MM.1S (cell line): Measurements from ENCODE around the gene OSBPL2.

Experiments
- DNase-seq: peaks from one replicate; pipeline ENCODE4 v3.0.0-alpha.2; 2015
- H2AFZ ChIP-seq: fragments of 300-600 bp; sonication (generic); 2 replicates; pipeline ENCODE4 v1.6.0; 2016; ENCODE audit warnings: antibody characterized with exemption, low read length
- H3F3A ChIP-seq: fragments of 300-600 bp; sonication (generic); 2 replicates; pipeline ENCODE4 v1.6.1; 2016; ENCODE audit warnings: mild to moderate bottlenecking, antibody characterized with exemption, low read length, moderate library complexity, mixed read lengths; ENCODE audit not compliant: insufficient read depth
- H3K27ac ChIP-seq: fragments of 300-600 bp; sonication (generic); 2 replicates; pipeline ENCODE4 v1.5.1; 2016; ENCODE audit warnings: mild to moderate bottlenecking, low read length
- H3K27me3 ChIP-seq: fragments of 300-600 bp; sonication (generic); replicated peaks from 2 replicates; pipeline ENCODE4 v1.6.0; 2016; ENCODE audit warnings: low read length; ENCODE audit not compliant: insufficient read depth
- H3K36me3 ChIP-seq: fragments of 300-600 bp; sonication (generic); replicated peaks from 2 replicates; pipeline ENCODE4 v1.6.1; 2016; ENCODE audit warnings: mild to moderate bottlenecking, low read length, mixed read lengths; ENCODE audit not compliant: insufficient read depth
- H3K4me1 ChIP-seq: fragments of 300-600 bp; sonication (generic); 2 replicates; pipeline ENCODE4 v1.6.1; 2016; ENCODE audit warnings: low read length, mixed read lengths
- H3K4me2 ChIP-seq: fragments of 300-600 bp; sonication (generic); 2 replicates; pipeline ENCODE4 v1.6.0; 2016; ENCODE audit warnings: low read depth, low read length
- H3K4me3 ChIP-seq: fragments of 300-600 bp; sonication (generic); 2 replicates; pipeline ENCODE4 v1.5.1; 2016; ENCODE audit warnings: low read length, mixed read lengths
- H3K79me2 ChIP-seq: fragments of 300-600 bp; sonication (generic); 2 replicates; pipeline ENCODE4 v1.6.1; 2016; ENCODE audit warnings: mixed run types, low read length, mixed read lengths
- H3K9ac ChIP-seq: fragments of 300-600 bp; sonication (generic); 2 replicates; pipeline ENCODE4 v1.6.1; 2016; ENCODE audit warnings: low read length, mixed read lengths
- H3K9me2 ChIP-seq: fragments of 300-600 bp; sonication (generic); replicated peaks from 2 replicates; pipeline ENCODE4 v1.6.1; 2016; ENCODE audit warnings: mild to moderate bottlenecking, low read length, mixed read lengths; ENCODE audit not compliant: insufficient read depth
- H3K9me3 ChIP-seq: fragments of 300-600 bp; sonication (generic); replicated peaks from 2 replicates; pipeline ENCODE4 v1.6.1; 2016; ENCODE audit warnings: mild to moderate bottlenecking, low read length, mixed read lengths; ENCODE audit not compliant: insufficient read depth
- H4K20me1 ChIP-seq: fragments of 300-600 bp; sonication (generic); 2 replicates; pipeline ENCODE4 v1.6.1; 2016; ENCODE audit warnings: mild to moderate bottlenecking, low read length, moderate library complexity, mixed read lengths; ENCODE audit not compliant: insufficient read depth
- EZH2 ChIP-seq: fragments of 300-600 bp; sonication (generic); optimal IDR thresholded peaks from 2 replicates; pipeline ENCODE3; 2017; ENCODE audit warnings: low read depth, mild to moderate bottlenecking, antibody characterized with exemption, low read length, mixed read lengths
- EZH2phosphoT487 ChIP-seq: fragments of 300-600 bp; sonication (generic); IDR thresholded peaks from 2 replicates; pipeline ENCODE4 v1.6.1; 2018; ENCODE audit warnings: antibody characterized with exemption, low read length
- TF ChIP-seq, protein P1 (sequence below): fragments of 300-600 bp; sonication (generic); IDR thresholded peaks from 2 replicates; pipeline ENCODE4 v1.5.1; 2016; ENCODE audit warnings: antibody characterized with exemption, low read length, mixed read lengths

OSBPL2 gene

DNA sequence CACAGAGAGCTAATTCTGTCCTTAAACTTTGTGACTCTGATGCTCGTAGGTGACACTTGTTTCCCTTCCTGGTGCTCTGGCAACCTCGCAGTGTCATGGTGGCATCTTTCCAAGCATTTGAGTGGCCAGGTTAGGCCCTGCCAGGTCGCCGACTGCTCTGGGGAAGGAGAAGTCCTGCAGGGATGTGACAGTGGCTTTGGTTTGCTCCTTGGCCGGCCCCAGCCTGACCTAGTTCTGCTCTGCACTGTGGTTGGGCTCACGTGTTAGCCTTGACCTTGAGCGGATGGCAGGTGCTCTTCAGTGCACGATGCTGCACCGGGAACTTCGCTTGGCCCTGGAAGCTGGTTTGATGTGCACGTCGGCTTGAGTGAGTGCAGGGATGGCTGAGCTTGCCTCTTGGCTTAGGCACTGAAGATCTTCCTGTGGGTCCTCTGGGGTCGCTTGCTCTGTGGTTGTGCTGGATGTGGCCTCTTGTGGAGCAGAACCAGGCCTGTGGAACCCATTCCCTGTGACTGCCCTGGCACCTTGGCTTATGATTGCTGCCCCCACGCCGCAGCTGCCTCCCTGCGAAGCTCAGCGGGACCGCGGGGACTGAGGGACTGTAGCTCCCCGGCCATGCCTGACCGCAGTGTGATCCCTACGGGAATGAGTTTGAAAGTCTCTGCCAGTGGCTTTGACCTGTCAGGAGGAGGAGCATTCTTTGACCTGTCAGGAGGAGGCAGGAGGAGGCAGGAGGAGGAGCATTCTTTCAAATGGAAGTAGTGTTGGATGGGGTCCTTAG lies 8.7 kb downstream of the OSBPL2 start:
- H3K9ac ChIP-seq, result no peak overlapping the region
- H3K9me3 ChIP-seq, result no peaks in the 10 kb centered on the region
- no peaks in the 10 kb centered on the region for H3K27me3 ChIP-seq
- no peak for DNase-seq
- no peaks in the 10 kb centered on the region for H3K36me3 ChIP-seq
- H3K79me2 ChIP-seq, result peaks cover 65% of the 10 kb centered on the region
- H3K4me3 ChIP-seq, result no peak overlapping the region
- no peak overlapping the region for H3K27ac ChIP-seq
- no peaks in the 10 kb centered on the region for H4K20me1 ChIP-seq
- H3K9me2 ChIP-seq, result no peaks in the 10 kb centered on the region
- no peaks in the 10 kb centered on the region for H3K4me1 ChIP-seq
- TF ChIP-seq, protein P1, sequence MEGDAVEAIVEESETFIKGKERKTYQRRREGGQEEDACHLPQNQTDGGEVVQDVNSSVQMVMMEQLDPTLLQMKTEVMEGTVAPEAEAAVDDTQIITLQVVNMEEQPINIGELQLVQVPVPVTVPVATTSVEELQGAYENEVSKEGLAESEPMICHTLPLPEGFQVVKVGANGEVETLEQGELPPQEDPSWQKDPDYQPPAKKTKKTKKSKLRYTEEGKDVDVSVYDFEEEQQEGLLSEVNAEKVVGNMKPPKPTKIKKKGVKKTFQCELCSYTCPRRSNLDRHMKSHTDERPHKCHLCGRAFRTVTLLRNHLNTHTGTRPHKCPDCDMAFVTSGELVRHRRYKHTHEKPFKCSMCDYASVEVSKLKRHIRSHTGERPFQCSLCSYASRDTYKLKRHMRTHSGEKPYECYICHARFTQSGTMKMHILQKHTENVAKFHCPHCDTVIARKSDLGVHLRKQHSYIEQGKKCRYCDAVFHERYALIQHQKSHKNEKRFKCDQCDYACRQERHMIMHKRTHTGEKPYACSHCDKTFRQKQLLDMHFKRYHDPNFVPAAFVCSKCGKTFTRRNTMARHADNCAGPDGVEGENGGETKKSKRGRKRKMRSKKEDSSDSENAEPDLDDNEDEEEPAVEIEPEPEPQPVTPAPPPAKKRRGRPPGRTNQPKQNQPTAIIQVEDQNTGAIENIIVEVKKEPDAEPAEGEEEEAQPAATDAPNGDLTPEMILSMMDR, result no peak
- TF ChIP-seq EZH2phosphoT487 (no peak), EZH2 (no peak)
- no peaks in the 10 kb centered on the region for H3F3A ChIP-seq
- no peak overlapping the region for H2AFZ ChIP-seq
- no peak overlapping the region for H3K4me2 ChIP-seq

DNA sequence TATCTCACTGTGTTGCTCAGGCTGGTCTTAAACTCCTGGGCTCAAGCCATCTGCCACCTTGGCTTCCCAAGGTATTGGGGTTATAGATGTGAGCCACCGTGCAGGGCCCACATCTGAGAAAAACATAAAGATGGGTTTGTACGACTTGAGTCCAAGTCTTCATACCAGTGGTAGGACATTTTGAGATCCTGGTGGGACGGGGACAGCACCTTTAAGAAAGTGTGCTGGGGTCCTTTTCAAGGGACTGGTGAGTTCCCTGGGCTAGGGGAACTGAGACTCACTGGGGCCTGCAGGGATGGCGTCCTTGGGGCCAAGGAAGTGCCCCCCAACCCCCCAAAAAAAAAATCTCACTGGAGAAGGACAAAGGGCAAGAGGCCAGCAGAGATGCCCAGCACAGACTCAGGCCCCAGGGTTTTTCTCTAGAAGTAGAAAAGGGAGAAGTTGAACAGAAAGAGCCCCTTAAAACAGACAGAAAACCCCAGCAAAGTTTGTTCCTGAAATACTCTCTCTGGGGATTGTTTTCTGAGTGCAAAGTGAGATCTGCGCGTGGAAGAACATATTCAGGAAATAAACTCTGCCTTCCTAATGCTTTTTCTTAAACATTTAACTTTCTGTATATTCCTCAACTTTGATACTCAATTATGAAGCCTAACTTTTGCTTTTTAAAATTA lies 10.7 kb downstream of the OSBPL2 start:
- Histone ChIP-seq H4K20me1 (no peaks in the 10 kb centered on the region), H3K4me2 (no peak overlapping the region), H3K9ac (no peak overlapping the region), H2AFZ (no peak overlapping the region), H3K27ac (no peak overlapping the region), H3F3A (no peaks in the 10 kb centered on the region), H3K36me3 (no peaks in the 10 kb centered on the region), H3K9me3 (no peaks in the 10 kb centered on the region), H3K4me3 (no peak overlapping the region), H3K27me3 (no peaks in the 10 kb centered on the region), H3K4me1 (no peaks in the 10 kb centered on the region), H3K79me2 (peaks cover 55% of the 10 kb centered on the region), H3K9me2 (no peaks in the 10 kb centered on the region)
- no peak for DNase-seq
- no peak for TF ChIP-seq EZH2phosphoT487

DNA sequence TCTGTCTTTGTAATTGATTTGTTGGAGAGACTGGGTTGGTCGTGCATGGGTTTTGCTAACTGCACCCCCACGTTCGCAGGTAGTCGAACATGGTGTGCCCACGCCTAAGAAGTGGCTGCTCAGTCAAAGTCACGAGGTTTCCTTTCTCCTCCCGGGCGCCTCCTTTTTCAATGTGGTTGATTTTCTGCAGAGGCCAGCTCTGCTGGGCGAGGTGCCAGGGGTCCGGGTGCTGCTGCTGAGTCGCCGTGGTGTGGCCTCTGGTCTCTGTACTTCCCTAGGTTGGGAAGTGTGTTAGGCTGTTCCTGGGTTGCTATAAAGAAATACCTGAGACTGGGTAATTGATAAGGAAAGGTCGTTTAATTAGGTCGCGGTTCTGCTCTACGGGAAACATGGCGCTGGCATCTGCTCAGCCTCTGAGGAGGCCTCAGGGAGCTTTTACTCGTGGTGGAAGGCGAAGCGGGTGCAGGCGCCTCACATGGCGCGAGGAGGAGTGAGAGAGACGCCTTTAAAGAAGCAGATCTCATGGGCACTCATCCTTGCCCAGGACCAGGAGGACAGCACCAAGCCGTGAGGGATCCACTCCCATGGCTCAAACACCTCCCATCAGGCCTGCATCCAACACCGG lies 14.1 kb downstream of the OSBPL2 start:
- H3K9me3 ChIP-seq, result no peaks in the 10 kb centered on the region
- no peak for DNase-seq
- no peaks in the 10 kb centered on the region for H3K27me3 ChIP-seq
- H4K20me1 ChIP-seq, result no peaks in the 10 kb centered on the region
- H3K36me3 ChIP-seq, result no peaks in the 10 kb centered on the region
- H3F3A ChIP-seq, result no peaks in the 10 kb centered on the region
- H3K79me2 ChIP-seq, result peaks cover 26% of the 10 kb centered on the region
- TF ChIP-seq EZH2phosphoT487 (no peak), EZH2 (no peak)
- TF ChIP-seq, protein P1, result no peak
- H3K9me2 ChIP-seq, result no peaks in the 10 kb centered on the region
- H3K4me2 ChIP-seq, result no peak overlapping the region
- no peak overlapping the region for H3K9ac ChIP-seq
- H3K27ac ChIP-seq, result no peak overlapping the region
- H2AFZ ChIP-seq, result no peak overlapping the region
- H3K4me1 ChIP-seq, result no peaks in the 10 kb centered on the region
- H3K4me3 ChIP-seq, result no peak overlapping the region
